Dermis lymphatic vessel endothelial cell (primary cell): Measurements from ENCODE around the gene MZT1. TPM values are rescaled to one million over a fixed set of nuclear protein-coding genes. Genes with fewer than 3 reads are reported as not detected.

Experiments
- total RNA-seq: library from RNA; depleted of rRNA; stranded (reverse); fragments of >200 nt; gene quantifications from 2 replicates; pipeline ENCODE4 v1.2.1, GENCODE V29; 2014

The MZT1 gene
- 7.6 and 11.2 TPM in 2 replicates for total RNA-seq

GRCh38 chr13:72727417-72728289, at the start of gene MZT1, which contains the start of gene BORA:
MZT1 (minus strand) TSS chr13:72727629; CDS start chr13:72727602, 27 bp downstream.
BORA (plus strand) TSS chr13:72727923; CDS start chr13:72728941, 1,018 bp downstream.

Other genes with a start within 250 kb of the MZT1 start
- gene BORA, start 294 bp upstream of the MZT1 start, total RNA-seq: 2.8 and 3.4 TPM in 2 replicates
- 30.2 and 34.5 TPM in 2 replicates for gene DIS3, start 54.3 kb upstream of the MZT1 start, total RNA-seq
- gene PIBF1, start 54.5 kb upstream of the MZT1 start, total RNA-seq: 13.0 and 22.4 TPM in 2 replicates